HG02885 (cell line): Measurements from ENCODE around the gene NSD1.

Source experiments
- ATAC-seq: cut with Tn5 transposase; IDR thresholded peaks from one replicate; pipeline ENCODE4 v1.9.1; 2021; ENCODE audit warnings: mild to moderate bottlenecking; ENCODE audit not compliant: unreplicated experiment, poor library complexity

NSD1 gene

GRCh38 chr5:177096162-177097015 lies 37.2 kb upstream of the NSD1 start:
- ATAC-seq: no peak

GRCh38 chr5:177097016-177097985 lies 36.3 kb upstream of the NSD1 start:
- ATAC-seq: no peak

GRCh38 chr5:177098120-177098469 lies 35.5 kb upstream of the NSD1 start:
- ATAC-seq: no peak

- no peak for ATAC-seq
These were observed 35.0 kb upstream of the NSD1 start for GRCh38 chr5:177098470-177099141.

- no peak for ATAC-seq
These were observed 34.0 kb upstream of the NSD1 start for GRCh38 chr5:177099422-177100093.

GRCh38 chr5:177100714-177101121 lies 32.9 kb upstream of the NSD1 start:
- no peak for ATAC-seq

- no peak for ATAC-seq
These were observed 29.9 kb upstream of the NSD1 start for GRCh38 chr5:177103523-177104253.

- no peak for ATAC-seq
These were observed 27.7 kb upstream of the NSD1 start for GRCh38 chr5:177105691-177106476.

- ATAC-seq: no peak
These were observed 26.4 kb upstream of the NSD1 start for GRCh38 chr5:177107159-177107558.

- ATAC-seq: no peak
These were observed 23.8 kb upstream of the NSD1 start for GRCh38 chr5:177109810-177110209.

- ATAC-seq: no peak
These were observed 21.7 kb upstream of the NSD1 start for GRCh38 chr5:177111720-177112394.

GRCh38 chr5:177112589-177113220 lies 20.9 kb upstream of the NSD1 start:
- no peak for ATAC-seq

GRCh38 chr5:177113566-177114424 lies 19.8 kb upstream of the NSD1 start:
- peak; percentile 64 for ATAC-seq

GRCh38 chr5:177116631-177117373 lies 16.8 kb upstream of the NSD1 start:
- peak; percentile 42 for ATAC-seq

- no peak for ATAC-seq
These were observed 16.0 kb upstream of the NSD1 start for GRCh38 chr5:177117441-177118045.

GRCh38 chr5:177122566-177122965 lies 11.0 kb upstream of the NSD1 start:
- ATAC-seq: no peak
